Esophagus squamous epithelium (tissue), 4 donors: ENCODE data around the gene SVIL.

Source experiments
- CTCF ChIP-seq, 6 experiments: fragments of 450-650 bp in 4 of 6; fragments of 200-600 bp in 2 of 6; sonication (generic) in 2 of 6; IDR thresholded peaks; one replicate each; pipeline ENCODE4 v1.5.1; 2016 to 2019; ENCODE audit warnings: antibody characterized with exemption in 6 of 6, mild to moderate bottlenecking in 4 of 6, moderate library complexity in 4 of 6
- POLR2A ChIP-seq, 4 donors: fragments of 450-650 bp; IDR thresholded peaks; one replicate each; pipeline ENCODE4 v1.6.1; 2017; ENCODE audit warnings: antibody characterized with exemption in 4 of 4, mild to moderate bottlenecking in 4 of 4, moderate library complexity in 3 of 4

DNA sequence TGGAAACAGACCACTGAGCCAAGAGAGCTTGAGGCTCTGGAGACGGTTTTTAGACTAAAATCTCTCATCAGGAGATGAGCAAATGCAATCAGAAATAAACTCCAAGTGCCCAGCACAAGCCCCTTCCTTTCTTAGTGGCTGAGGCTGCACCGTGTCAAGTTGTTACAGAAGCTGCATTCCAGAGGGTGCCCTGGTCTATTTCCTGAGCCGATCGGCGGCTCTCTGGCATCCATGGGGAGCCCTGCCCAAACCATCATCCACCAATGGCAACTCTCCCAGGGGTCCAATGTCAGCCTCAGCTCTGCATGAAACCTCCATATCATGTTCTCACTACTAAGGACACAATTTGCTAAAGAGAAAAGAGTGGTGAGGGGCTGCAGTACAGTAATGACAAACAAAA, 89.6 kb downstream of the SVIL start:
- no peak for TF ChIP-seq CTCF (IDR thresholded peaks at IDR 0.05)
- no peak for TF ChIP-seq POLR2A (IDR thresholded peaks at IDR 0.05)
